ENCODE data around the gene ARHGAP45. TPM values are rescaled to one million over a fixed set of nuclear protein-coding genes. Genes with fewer than 3 reads are reported as not detected.

ARHGAP45 gene
- total and polyA plus RNA-seq, 2 of the 8 experiments (the other 6 are each of a cell fraction or from before 2014, with no cell fraction given), result 31.4 to 41.8 TPM

DNA sequence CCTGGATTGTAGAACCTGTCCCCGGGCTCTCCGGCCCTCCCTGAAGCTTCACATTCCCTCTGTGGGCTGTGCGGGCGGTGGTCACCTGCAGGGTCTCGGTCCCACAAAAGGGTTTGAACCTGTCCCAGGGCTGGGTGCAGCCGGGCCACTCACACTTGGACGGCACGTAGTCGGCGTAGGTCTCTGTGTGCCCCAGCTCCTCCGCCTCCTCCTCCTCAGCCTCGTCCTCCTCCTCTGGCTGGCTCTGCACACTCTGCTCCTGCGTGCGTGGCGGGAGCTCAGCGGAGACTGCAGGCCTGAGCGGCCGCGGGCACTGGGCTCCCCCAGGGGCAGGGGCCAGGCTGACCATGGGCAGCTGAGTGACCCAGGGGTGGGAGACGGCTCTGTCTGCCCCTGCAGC is 56.4 kb downstream of the ARHGAP45 start:
- peaks cover 0 to 4% (median 2%) of the 10 kb centered on the region in 4 experiments; a peak in 3 of 7 replicates for H3K4me1 ChIP-seq (replicated peaks in 1 of 4; ENCODE audit: control insufficient read depth in 3 of 4, insufficient read depth in 4 of 4, low read length in 3 of 4)
- peak overlapping the region; percentile 81; the same call in 1 of the 2 replicates for H2BK5ac ChIP-seq (ENCODE audit: low read depth, low read length)
- H2BK120ac ChIP-seq (replicated peaks; ENCODE audit: low read depth, low read length), result no peak overlapping the region
- peaks cover 0 to 2% of the 10 kb centered on the region in 2 experiments for H4K20me1 ChIP-seq (replicated peaks in 1 of 2; ENCODE audit: control insufficient read depth in 1 of 2, insufficient read depth in 2 of 2, low read length in 2 of 2)
- H3K36me3 ChIP-seq (ENCODE audit: control insufficient read depth in 2 of 4, insufficient read depth in 4 of 4, low read length in 3 of 4), result peaks cover 2 to 51% (median 7%) of the 10 kb centered on the region in 4 experiments; a peak in 4 of 8 replicates
- POLR2A ChIA-PET (ENCODE audit: partially characterized antibody), result interaction anchor here (0.6 to 1.9 kb wide), 11 partner anchors 10 to 146 kb away, joined by 3 to 7 read pairs (median 4); partner anchors contain the start of gene GPX4
- H3K4me2 ChIP-seq (ENCODE audit: insufficient read depth in 1 of 2, low read depth in 2 of 2, low read length in 2 of 2), result no peak overlapping the region
- no peak overlapping the region for H3K9ac ChIP-seq (replicated peaks in 1 of 4; ENCODE audit: extremely low read depth in 1 of 4, low read depth in 3 of 4, low read length in 3 of 4)
- no peaks in the 10 kb centered on the region for H3K27me3 ChIP-seq (replicated peaks in 1 of 4; ENCODE audit: control insufficient read depth in 3 of 4, extremely low read depth in 1 of 4, insufficient read depth in 3 of 4, low read length in 3 of 4)
- no peaks in the 10 kb centered on the region for H3K23me2 ChIP-seq (ENCODE audit: low read depth, low read length)
- H3K4me3 ChIP-seq (ENCODE audit: extremely low read depth in 1 of 4, insufficient read depth in 2 of 4, low read depth in 3 of 4, low read length in 4 of 4), result no peak overlapping the region
- H2BK12ac ChIP-seq (ENCODE audit: low read depth, low read length), result peak overlapping the region; percentile 68; the same call in 1 of the 2 replicates
- peak overlapping the region; percentile 38 for H3K4ac ChIP-seq (replicated peaks; ENCODE audit: insufficient read length, low read depth, low read length)
- DNase-seq (ENCODE audit: low read depth in 1 of 2, low spot score in 2 of 2), result no peak
- H2BK15ac ChIP-seq (ENCODE audit: low read length), result no peak overlapping the region
- 85% methylated on average over 17 of the region's 20 CpGs; no CpG with 5 or more reads in 1 of the 2 experiments for WGBS, 2 experiments (ENCODE audit: extremely low coverage in 1 of 2, insufficient coverage in 1 of 2, insufficient read length in 1 of 2, insufficient replicate concordance in 2 of 2, low coverage in 1 of 2, low lambda C conversion rate in 2 of 2, missing lambda C conversion rate in 1 of 2)
- no peak overlapping the region for H3K23ac ChIP-seq (ENCODE audit: insufficient read length)
- no peaks in the 10 kb centered on the region for H3K9me3 ChIP-seq (ENCODE audit: insufficient read depth in 2 of 2, low read depth in 1 of 2, low read length in 1 of 2)
- no peak overlapping the region for H3K14ac ChIP-seq (ENCODE audit: insufficient read length)
- H3K79me2 ChIP-seq (ENCODE audit: control insufficient read depth in 1 of 2, insufficient read depth in 2 of 2, low read length in 2 of 2), result no peaks in the 10 kb centered on the region
- peak overlapping the region; percentile 34; the same call in 1 of the 2 replicates for H3K27ac ChIP-seq (ENCODE audit: low read depth, low read length)
- H2AFZ ChIP-seq (ENCODE audit: low read length), result no peak overlapping the region
- H3K18ac ChIP-seq (ENCODE audit: extremely low read depth, low read length), result no peak overlapping the region
- no peak overlapping the region for H2AK5ac ChIP-seq (ENCODE audit: low read depth, low read length)
- no peak for FAIRE-seq
- H4K5ac ChIP-seq (ENCODE audit: insufficient read length, low read depth, low read length), result no peak overlapping the region
- H4K91ac ChIP-seq (replicated peaks; ENCODE audit: insufficient read length, low read length), result peak overlapping the region; percentile 54
- TF ChIP-seq CEBPB (IDR thresholded peaks at IDR 0.05; ENCODE audit: low read depth, low read length) (no peak), SIX5 (IDR thresholded peaks at IDR 0.05; ENCODE audit: low read depth, low read length) (no peak), JUN (IDR thresholded peaks at IDR 0.05; ENCODE audit: low read depth, low read length) (no peak)
- no peak overlapping the region for H2BK20ac ChIP-seq (ENCODE audit: low read length)
- H4K8ac ChIP-seq (ENCODE audit: extremely low read depth, insufficient read depth, low read length), result no peak overlapping the region
- CTCF ChIA-PET (ENCODE audit: partially characterized antibody), result interaction anchor here (0.8 to 4.2 kb wide), 10 partner anchors 10 to 201 kb away, joined by 3 to 17 read pairs (median 6); no protein-coding TSS in a partner anchor
- no peaks in the 10 kb centered on the region for H3K79me1 ChIP-seq (ENCODE audit: low read depth, low read length)
- no peak overlapping the region for H3K56ac ChIP-seq (replicated peaks; ENCODE audit: insufficient read length, low read depth, low read length)
